ENCODE measurements around the gene SH3GL2.

DNA sequence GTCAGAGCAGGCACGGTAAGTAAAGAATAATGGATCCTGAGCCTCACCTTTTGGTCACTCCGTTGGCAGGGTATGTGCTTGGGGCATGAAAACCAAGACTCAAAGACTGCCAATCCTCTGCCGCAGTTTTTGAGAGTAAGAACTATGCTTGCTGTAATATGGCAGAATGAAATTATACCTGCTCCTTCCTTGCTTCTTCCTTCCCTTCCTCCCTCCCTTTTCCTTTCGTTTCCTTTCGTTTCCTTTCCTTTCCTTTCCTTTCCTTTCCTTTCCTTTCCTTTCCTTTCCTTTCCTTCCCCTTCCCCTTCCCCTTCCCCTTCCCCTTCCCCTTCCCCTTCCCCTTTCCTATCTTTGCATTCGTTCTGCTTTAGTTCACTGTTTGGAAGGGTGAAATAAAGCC lies 43.9 kb downstream of the SH3GL2 start:
- TF ChIP-seq, protein P1, sequence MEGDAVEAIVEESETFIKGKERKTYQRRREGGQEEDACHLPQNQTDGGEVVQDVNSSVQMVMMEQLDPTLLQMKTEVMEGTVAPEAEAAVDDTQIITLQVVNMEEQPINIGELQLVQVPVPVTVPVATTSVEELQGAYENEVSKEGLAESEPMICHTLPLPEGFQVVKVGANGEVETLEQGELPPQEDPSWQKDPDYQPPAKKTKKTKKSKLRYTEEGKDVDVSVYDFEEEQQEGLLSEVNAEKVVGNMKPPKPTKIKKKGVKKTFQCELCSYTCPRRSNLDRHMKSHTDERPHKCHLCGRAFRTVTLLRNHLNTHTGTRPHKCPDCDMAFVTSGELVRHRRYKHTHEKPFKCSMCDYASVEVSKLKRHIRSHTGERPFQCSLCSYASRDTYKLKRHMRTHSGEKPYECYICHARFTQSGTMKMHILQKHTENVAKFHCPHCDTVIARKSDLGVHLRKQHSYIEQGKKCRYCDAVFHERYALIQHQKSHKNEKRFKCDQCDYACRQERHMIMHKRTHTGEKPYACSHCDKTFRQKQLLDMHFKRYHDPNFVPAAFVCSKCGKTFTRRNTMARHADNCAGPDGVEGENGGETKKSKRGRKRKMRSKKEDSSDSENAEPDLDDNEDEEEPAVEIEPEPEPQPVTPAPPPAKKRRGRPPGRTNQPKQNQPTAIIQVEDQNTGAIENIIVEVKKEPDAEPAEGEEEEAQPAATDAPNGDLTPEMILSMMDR (IDR thresholded peaks at IDR 0.05): no peak
- TF ChIP-seq ZFX (IDR thresholded peaks at IDR 0.05; ENCODE audit: borderline replicate concordance): no peak

Measured in 22Rv1 (cell line).